GM19468 (cell line): ENCODE measurements around the gene KCTD15.
"Not testable (repeated sequence)": the region's sequence is repeated elsewhere in the genome, so short reads cannot be mapped to it uniquely, and the experiment has no call there.

ENCODE experiments used
- ATAC-seq: cut with Tn5 transposase; IDR thresholded peaks from one replicate; pipeline ENCODE4 v1.9.1; 2021; ENCODE audit warnings: mild to moderate bottlenecking, moderate library complexity, moderate number of reproducible peaks; ENCODE audit not compliant: unreplicated experiment; ENCODE audit errors: extremely low read depth

KCTD15 gene

GRCh38 chr19:33812388-33813330 is 16.0 kb downstream of the KCTD15 start:
- no peak for ATAC-seq

- no peak for ATAC-seq
These were observed 16.9 kb downstream of the KCTD15 start for GRCh38 chr19:33813391-33814101.

- ATAC-seq = no peak
These were observed 17.8 kb downstream of the KCTD15 start for GRCh38 chr19:33814181-33815165.

GRCh38 chr19:33815380-33816340 is 19.0 kb downstream of the KCTD15 start:
- ATAC-seq = no peak

GRCh38 chr19:33818411-33818810 is 21.7 kb downstream of the KCTD15 start:
- no peak for ATAC-seq

- not testable (repeated sequence) for ATAC-seq
These were observed 22.4 kb downstream of the KCTD15 start for GRCh38 chr19:33819078-33819477.

GRCh38 chr19:33819506-33819879 is 22.8 kb downstream of the KCTD15 start:
- ATAC-seq = no peak

GRCh38 chr19:33819880-33820781 is 23.5 kb downstream of the KCTD15 start:
- ATAC-seq = no peak

GRCh38 chr19:33821871-33822270 is 25.2 kb downstream of the KCTD15 start:
- no peak for ATAC-seq

GRCh38 chr19:33823341-33823740 is 26.7 kb downstream of the KCTD15 start:
- ATAC-seq = no peak

GRCh38 chr19:33825556-33825955 is 28.9 kb downstream of the KCTD15 start:
- no peak for ATAC-seq

GRCh38 chr19:33826521-33826920 is 29.9 kb downstream of the KCTD15 start:
- no peak for ATAC-seq

GRCh38 chr19:33828266-33829075 is 31.8 kb downstream of the KCTD15 start:
- ATAC-seq = no peak

GRCh38 chr19:33830264-33830663 is 33.6 kb downstream of the KCTD15 start:
- ATAC-seq = no peak

GRCh38 chr19:33831825-33832224 is 35.2 kb downstream of the KCTD15 start:
- no peak for ATAC-seq

GRCh38 chr19:33832633-33833032 is 36.0 kb downstream of the KCTD15 start:
- no peak for ATAC-seq

- ATAC-seq = no peak
These were observed 43.7 kb downstream of the KCTD15 start for GRCh38 chr19:33840382-33840781.
